Activated CD4-positive, CD25-positive, alpha-beta regulatory T cell treated with anti-CD3 and anti-CD28 coated beads, Interleukin-2, amount 50 U/mL, for 72 hours (primary cell): Measurements from ENCODE around the gene CNOT1.

Source experiments
- DNase-seq: peaks from one replicate; pipeline ENCODE4 v3.0.0; 2021

CNOT1 gene

DNA sequence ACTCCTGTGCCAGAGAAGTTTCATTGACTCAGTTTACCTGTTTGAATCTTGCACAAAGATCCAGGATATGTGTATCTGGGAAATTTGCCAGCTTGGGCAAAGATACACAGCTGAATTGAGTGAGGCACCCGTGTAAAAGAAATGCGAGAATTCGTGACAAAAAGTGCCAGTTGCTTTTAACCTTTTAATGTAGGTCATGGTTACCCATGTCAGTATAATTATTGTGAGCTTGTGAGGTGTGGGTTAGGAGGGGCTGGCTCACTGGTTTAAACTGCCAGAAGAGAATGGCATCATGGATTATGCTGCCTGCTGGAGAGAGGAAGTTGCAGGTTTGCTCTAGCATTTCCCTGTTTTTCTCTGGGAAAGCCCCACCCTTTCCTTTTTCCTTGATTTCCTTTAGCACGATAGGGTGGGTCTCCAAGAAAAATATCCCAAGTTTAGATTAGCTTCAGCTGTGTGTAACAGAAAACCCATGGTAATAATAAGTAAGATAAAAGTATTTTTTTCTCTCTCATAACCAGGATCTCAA is 154.5 kb downstream of the CNOT1 start:
- no peak for DNase-seq

DNA sequence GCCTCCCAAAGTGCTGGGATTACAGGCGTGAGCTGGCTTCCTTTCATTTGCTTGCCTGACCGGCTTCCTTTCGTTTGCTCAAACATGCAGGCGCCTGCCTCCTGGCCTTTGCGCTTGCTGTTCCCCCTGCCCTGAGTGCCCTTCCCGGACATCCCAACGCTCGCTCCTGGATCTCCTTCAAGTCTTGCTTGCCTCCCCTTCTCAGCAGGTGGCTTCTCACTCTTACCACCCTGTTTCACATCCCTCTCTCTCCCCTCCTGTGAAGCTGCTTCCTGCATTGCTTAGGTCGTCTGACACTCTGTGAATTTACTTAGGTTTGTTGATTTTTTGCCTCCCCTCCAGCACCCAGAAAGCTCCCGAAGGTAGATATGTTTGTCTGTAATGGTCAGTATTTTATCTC is 155.3 kb downstream of the CNOT1 start:
- DNase-seq = no peak

DNA sequence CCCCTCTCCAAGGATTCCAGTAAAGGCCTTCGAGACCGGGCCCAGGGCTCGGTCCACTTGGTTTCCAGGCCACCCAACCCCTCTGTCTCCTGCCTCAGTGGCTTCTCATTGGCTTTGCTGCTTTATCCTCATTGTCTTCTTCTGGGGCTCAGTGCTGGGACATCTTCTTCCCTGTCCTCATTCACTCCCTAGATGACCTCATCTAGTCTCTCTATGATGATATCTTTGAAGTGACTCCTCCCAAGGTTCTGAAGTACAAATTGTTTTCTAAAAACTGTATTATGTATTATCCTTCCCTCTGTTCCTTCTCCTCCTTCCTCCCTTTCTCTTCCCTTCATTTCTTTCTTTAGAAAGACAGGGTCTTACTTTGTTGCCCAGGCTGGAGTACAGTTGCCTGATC is 156.8 kb downstream of the CNOT1 start:
- no peak for DNase-seq

DNA sequence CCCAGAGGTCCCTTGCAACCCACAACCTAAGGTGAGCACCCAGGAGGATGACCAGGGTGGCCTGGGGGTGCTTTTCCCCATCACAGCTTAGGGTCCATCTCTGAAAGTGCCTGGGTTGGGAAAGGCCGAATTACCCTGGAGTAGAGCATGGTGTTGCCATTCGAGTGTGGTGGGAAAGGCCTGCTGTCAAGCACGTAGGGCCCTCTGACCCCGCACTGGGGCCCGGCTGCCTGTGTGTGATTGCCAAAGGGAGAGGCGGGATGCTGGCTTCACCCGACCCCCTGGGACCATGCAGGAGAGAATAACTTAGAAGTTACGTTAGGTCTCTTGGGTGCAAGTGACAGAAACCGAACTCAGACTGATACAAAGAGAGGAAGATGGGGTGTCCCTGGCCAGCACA is 157.4 kb downstream of the CNOT1 start:
- no peak for DNase-seq

DNA sequence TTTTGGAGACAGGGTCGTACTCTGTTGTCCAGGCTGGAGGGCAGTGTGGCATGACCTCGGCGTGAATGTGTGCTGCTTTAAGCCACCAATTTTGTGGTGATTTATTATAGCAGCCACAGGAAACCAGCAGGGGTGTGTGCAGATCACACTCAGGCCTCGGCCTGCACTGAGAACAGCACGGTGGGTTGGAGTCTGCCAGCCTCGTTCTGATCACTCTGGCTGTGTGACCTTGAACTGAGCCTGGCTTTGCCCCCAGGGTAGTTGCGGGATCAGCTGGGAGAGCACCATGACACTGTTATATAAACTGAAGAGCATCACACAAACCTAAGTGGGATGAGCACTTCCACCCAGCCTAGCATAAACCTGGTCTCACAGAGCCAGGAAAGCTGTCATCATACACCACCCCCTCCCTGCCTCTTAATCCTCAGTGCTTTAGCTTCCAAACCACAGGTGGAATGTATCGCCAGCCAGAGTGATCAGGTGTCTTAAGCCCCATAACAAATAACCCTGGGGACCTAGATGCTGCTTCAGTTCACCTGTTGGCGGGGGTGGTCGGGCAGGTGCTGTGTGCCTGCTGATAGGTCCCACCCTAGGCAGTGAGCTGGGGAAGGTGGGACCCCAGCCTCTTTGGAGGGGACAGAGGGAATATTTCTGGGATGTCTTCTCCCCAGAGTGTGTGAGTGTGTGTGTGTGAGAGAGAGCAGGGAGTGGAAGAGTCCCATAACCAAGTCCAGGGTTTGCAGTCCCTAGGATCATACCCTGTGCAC is 158.2 kb downstream of the CNOT1 start:
- DNase-seq = no peak
